Stimulated activated CD4-positive, alpha-beta T cell treated with anti-CD3 and anti-CD28 coated beads, Interleukin-1b, Interleukin-23, amount 100 ng/mL, for 24 hours (primary cell): ENCODE measurements around the gene SLC38A4.

ENCODE experiments used
- DNase-seq, 4 experiments: peaks; one replicate each; pipeline ENCODE4 v3.0.0-alpha.2; 2020; ENCODE audit warnings: low read depth in 4 of 4, low spot score in 1 of 4

The SLC38A4 gene

GRCh38 chr12:46818642-46819041, 7.2 kb downstream of the SLC38A4 start:
- DNase-seq = no peak

DNA sequence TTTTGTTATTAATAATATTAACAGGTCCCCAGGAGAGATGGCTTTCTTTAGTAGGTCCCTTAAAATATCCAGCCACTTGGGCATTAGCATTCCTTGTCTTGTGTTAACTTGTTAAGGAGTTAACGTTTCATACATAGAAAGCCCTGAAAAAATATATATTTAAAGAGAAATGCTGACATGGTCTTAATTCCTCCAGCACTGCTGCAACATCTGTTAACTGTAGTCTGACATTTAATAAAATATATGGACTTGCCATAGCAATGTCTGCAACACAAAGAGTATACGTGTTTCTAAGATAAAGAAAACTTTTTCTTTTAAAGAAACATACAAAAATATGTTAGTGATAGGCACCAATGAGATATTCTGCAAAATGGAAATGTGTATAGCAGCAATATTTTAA, 10.0 kb downstream of the SLC38A4 start:
- no peak for DNase-seq

- DNase-seq = no peak
Observed at GRCh38 chr12:46814143-46814542, 11.7 kb downstream of the SLC38A4 start.

GRCh38 chr12:46811185-46811584, 14.6 kb downstream of the SLC38A4 start:
- DNase-seq = no peak

GRCh38 chr12:46808955-46809697, 16.7 kb downstream of the SLC38A4 start:
- no peak for DNase-seq

GRCh38 chr12:46808317-46808716, 17.5 kb downstream of the SLC38A4 start:
- no peak for DNase-seq

- no peak for DNase-seq
Observed at GRCh38 chr12:46804054-46804453, 21.7 kb downstream of the SLC38A4 start.

- DNase-seq = no peak
Observed at GRCh38 chr12:46803517-46803916, 22.3 kb downstream of the SLC38A4 start.

GRCh38 chr12:46801293-46801692, 24.5 kb downstream of the SLC38A4 start:
- DNase-seq = no peak

DNA sequence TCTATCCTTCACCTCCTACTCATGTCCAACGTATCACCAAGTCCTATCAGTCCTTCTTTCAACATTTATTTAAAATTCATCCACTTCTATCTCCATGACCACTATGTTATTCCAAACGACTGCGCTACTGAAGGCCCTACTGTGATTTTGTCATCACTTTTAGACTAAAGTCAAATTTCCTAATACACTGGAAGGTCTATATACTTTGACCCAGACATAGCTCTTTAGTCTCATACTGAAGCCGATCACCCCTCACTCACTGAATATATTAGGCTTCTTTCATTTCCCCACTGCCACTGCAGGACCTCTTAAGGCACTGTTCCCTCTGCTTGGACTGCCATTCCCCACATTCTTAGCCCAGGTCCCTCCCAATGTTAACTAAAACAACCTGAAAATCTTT, 25.6 kb downstream of the SLC38A4 start:
- DNase-seq = no peak

DNA sequence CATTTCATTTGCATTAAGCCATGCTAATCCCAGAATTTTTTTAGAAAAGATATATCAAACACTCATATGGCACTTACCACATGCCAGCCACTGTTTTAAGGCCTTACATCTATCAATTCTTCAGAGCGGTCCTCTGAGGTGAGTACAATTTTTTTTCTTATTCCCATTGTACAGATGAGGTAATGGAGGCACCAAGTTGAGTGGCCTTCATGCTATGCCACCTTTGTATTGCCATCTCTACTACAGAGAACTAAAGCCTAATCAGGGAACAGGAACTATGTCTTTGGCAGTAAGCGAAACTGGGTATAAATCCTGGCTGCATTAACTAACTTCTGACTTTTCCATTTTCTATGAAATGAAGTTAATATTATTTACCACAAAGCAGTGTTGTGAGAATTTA, 27.1 kb downstream of the SLC38A4 start:
- DNase-seq = no peak

DNA sequence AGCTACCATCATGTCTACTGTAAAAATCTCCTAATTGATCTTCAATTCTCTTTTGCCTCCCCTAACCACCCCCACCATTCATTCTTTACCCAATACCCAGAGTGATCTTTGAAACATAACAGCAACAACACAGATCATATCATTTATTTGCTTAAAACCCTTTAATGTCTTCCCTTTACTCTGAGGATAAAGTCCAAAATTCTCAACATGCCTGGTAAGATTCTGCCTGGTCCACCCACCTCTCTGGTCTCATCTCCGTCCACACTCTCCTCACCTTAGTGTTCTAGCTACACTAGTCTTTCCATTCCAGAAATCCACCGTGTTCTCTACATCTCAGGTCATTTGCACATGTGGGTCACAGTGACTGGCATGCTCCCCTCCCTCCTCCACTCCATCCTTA, 27.7 kb downstream of the SLC38A4 start:
- DNase-seq = no peak

GRCh38 chr12:46795988-46796387, 29.8 kb downstream of the SLC38A4 start:
- no peak for DNase-seq

DNA sequence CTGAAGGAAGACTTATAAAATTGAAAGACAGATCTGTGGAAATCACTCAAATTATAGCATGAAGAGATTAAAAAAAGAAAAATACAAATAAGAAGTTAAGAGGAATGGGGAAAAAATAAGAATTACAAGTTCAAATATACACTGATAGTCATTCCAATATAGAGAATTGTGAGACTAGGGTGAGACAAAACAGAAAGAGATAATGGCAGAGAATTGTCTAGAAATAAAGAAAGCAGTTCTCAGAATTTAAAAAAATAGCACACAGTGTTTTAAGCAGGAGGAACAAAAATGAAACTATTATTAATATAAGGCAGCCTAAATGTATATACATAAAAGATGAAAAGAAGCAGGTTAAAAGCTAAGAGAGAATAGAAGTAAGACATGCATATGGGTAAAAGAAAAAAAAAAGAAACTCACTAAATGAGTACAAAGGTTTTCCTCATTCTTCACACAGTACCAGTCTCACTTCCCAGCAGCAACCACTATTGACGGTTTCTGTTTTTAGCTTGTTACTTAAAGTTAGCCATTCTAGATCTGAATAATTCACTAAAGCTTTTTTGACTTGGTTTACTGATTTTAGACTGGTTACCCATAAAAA, 31.1 kb downstream of the SLC38A4 start:
- no peak for DNase-seq

DNA sequence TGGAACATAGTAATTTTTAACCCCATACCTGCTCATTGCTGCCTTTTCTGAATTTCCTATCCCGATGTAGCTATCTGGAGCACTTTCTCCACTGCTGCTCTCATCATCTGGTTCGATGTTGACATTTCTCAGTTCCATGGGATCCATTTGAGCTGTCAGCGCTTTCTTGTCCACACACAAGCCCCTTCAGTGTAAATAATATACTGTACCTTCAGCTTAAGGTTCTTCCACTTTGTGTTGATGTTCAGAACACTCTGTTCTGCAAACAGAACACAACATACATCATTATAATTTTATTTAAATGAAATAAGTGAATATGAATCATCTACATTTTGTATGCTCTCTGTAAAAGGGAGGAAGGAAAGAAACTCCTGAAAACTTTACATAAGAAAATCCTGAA, 32.9 kb downstream of the SLC38A4 start:
- DNase-seq = no peak

GRCh38 chr12:46790066-46790465, 35.7 kb downstream of the SLC38A4 start:
- DNase-seq = no peak

DNA sequence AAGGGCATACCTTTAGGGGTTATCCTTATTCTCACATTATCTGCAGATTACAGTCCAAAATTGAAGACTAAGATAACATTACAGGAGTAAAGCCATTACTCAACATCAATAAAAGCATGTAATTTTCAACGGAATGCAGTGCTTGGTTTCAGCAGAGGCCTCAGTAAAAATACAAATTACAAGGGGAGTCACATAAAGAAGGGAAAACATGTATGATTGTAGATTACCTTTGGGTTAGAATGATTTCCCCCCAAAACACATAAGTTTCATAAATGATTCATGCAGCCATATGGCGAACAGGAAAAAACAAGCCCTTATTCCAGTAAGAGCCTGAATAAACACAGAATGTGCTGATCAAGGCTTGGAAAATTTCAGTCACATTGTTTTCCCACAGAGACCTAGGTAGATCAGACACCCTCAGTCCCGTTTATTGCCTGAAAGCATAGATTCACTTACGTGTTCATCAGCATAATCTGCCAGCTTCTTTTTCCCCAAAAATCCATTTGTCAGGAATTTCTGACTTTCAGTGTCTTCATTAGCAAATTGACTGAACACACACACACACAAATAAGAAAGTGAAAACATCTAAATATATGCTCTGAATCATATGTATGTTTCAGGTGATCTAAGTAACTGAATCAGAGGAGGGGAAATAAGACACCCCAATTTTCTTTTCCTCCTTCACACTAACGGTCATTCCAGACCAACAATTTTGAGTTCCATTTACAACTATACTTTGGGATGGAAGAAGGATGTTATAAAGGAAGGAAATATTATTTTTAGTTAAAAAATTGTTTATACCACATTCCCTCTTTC, 37.5 kb downstream of the SLC38A4 start:
- no peak for DNase-seq

- DNase-seq = no peak
Observed at GRCh38 chr12:46787496-46788055, 38.2 kb downstream of the SLC38A4 start.

DNA sequence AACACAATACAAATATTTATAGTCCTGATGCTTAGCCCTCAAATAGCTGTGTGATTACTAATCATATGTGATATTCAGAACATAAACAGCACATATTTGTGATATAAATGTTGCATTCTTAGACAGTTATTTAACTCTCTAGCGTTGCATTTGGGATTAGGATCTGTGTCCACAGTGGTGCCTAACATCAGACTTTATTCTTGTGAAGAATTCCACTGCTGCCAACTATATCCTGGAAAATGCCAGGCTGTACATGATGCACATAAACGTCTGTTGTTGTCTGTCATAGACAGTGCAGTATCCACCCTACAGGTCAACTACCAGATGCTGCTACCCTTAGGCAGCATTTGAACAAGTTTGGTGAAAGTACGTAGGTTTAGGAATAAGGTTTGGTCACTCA, 39.0 kb downstream of the SLC38A4 start:
- no peak for DNase-seq

DNA sequence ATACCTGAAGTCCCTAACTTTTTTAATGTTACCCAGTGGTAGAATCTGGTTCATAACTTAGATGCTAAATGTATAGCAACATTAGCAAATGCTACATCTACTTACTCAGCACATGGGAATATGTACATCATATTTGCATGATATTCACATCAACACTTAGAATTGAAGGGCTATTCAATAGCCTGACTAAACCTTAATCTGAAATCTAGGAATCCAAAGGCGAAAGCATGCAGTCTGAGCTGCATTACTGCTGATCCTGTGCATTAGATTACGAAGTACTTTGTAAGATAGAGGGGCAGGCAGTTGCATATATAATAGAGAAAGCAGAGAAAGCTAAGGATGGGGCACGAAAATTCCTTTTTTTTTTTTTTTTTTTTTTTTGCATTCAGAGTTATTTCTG, 40.4 kb downstream of the SLC38A4 start:
- no peak for DNase-seq

- no peak for DNase-seq
Observed at GRCh38 chr12:46783871-46784270, 41.9 kb downstream of the SLC38A4 start.

- DNase-seq = no peak
Observed at GRCh38 chr12:46779879-46780278, 45.9 kb downstream of the SLC38A4 start.
